Breast epithelium (tissue), 3 donors: ENCODE results near the gene ZPBP.

Source experiments
- CTCF ChIP-seq, 3 donors: fragments of 450-650 bp; IDR thresholded peaks; one replicate each; pipeline ENCODE4 v1.5.1; 2016 to 2017; ENCODE audit warnings: antibody characterized with exemption in 3 of 3, mild to moderate bottlenecking in 3 of 3, moderate library complexity in 3 of 3
- POLR2AphosphoS5 ChIP-seq, 3 donors: sonication (generic); formaldehyde crosslinking; IDR thresholded peaks; one replicate each; pipeline ENCODE4 v1.6.1; 2017; ENCODE audit warnings: antibody characterized with exemption in 3 of 3

GRCh38 chr7:49928787-49929186 is 164.3 kb downstream of the ZPBP start:
- TF ChIP-seq CTCF (IDR thresholded peaks at IDR 0.05) (no peak), POLR2AphosphoS5 (IDR thresholded peaks at IDR 0.05) (no peak)
